ENCODE results near the gene TMEM132D. TPM values are rescaled to one million over a fixed set of nuclear protein-coding genes. Genes with fewer than 3 reads are reported as not detected.

The TMEM132D gene
- total RNA-seq, 2 donors from 2014 or later = 4.4 to 14.2 TPM

- H3K36me3 ChIP-seq (ENCODE audit: control insufficient read depth, insufficient read depth, low read length) = peaks cover 3% of the 10 kb centered on the region
- Mint-ChIP-seq H3K27ac (no peak overlapping the region), H3K27me3 (ENCODE audit: insufficient read depth) (no peaks in the 10 kb centered on the region), H3K4me3 (no peak overlapping the region), H3K36me3 (ENCODE audit: low read depth) (peaks cover 14% of the 10 kb centered on the region), H3K9me3 (no peaks in the 10 kb centered on the region), H3K4me1 (peaks cover 16% of the 10 kb centered on the region)
- peaks cover 9% of the 10 kb centered on the region for H3K4me1 ChIP-seq (ENCODE audit: control insufficient read depth, insufficient read depth, low read length)
- peak; percentile 53 for DNase-seq
- WGBS, 2 experiments (ENCODE audit: insufficient coverage in 1 of 2, insufficient read length in 1 of 2) = 82 to 90% methylated on average over 5 of the region's 5 CpGs
- H3K27me3 ChIP-seq (ENCODE audit: control insufficient read depth, insufficient read depth, low read length, poor library complexity, severe bottlenecking) = no peaks in the 10 kb centered on the region
- H3K4me3 ChIP-seq (ENCODE audit: low read length) = no peak overlapping the region
- no peaks in the 10 kb centered on the region for H3K9me3 ChIP-seq (ENCODE audit: control insufficient read depth, low read length)
- H3K27ac ChIP-seq (ENCODE audit: low read depth, low read length) = no peak overlapping the region
- H3K9ac ChIP-seq (ENCODE audit: extremely low read depth, low read length, poor library complexity, severe bottlenecking) = no peak overlapping the region
- peak; percentile 29 for TF ChIP-seq CTCF (conservative IDR thresholded peaks at IDR 0.05)
Measured at GRCh38 chr12:129886541-129886940, 17.3 kb downstream of the TMEM132D start.

DNA sequence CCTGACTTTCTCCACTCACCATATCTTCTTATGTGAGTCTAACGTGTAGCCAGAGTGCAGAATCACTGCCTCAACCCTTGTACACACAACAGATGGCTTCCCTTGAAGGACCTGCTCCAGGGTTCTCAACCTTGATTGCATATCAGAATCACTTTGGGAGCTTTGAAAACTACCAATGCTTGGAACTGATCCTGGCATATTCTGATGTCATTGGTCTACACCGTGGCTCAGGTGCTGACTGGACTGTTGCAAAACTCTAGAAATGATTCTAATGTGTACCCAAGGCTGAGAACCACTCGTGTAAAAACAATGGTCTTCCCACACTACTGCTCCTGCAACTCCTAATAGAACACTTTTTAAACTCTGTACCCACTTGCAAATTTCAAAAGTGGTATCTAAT lies 18.5 kb downstream of the TMEM132D start:
- peaks cover 3% of the 10 kb centered on the region for H3K9me3 ChIP-seq (ENCODE audit: control insufficient read depth, low read length)
- H3K9me3 Mint-ChIP-seq = no peaks in the 10 kb centered on the region
- H3K27ac ChIP-seq (ENCODE audit: low read depth, low read length) = no peak overlapping the region
- WGBS, 2 experiments (ENCODE audit: insufficient coverage in 1 of 2, insufficient read length in 1 of 2) = 50 to 64% methylated on average over 2 to 3 of the region's 3 CpGs
- no peak overlapping the region for H3K27ac Mint-ChIP-seq
- no peaks in the 10 kb centered on the region for H3K36me3 ChIP-seq (ENCODE audit: control insufficient read depth, insufficient read depth, low read length)
- TF ChIP-seq CTCF (conservative IDR thresholded peaks at IDR 0.05) = no peak
- no peaks in the 10 kb centered on the region for H3K27me3 ChIP-seq (ENCODE audit: control insufficient read depth, insufficient read depth, low read length, poor library complexity, severe bottlenecking)
- H3K4me1 Mint-ChIP-seq = peaks cover 16% of the 10 kb centered on the region
- H3K9ac ChIP-seq (ENCODE audit: extremely low read depth, low read length, poor library complexity, severe bottlenecking) = no peak overlapping the region
- no peak overlapping the region for H3K4me3 Mint-ChIP-seq
- H3K4me1 ChIP-seq (ENCODE audit: control insufficient read depth, insufficient read depth, low read length) = peaks cover 9% of the 10 kb centered on the region
- H3K36me3 Mint-ChIP-seq (ENCODE audit: low read depth) = peaks cover 6% of the 10 kb centered on the region
- no peak for DNase-seq
- no peak overlapping the region for H3K4me3 ChIP-seq (ENCODE audit: low read length)
- H3K27me3 Mint-ChIP-seq (ENCODE audit: insufficient read depth) = no peaks in the 10 kb centered on the region

- Mint-ChIP-seq H3K27me3 (ENCODE audit: insufficient read depth) (no peaks in the 10 kb centered on the region), H3K9me3 (peaks cover 7% of the 10 kb centered on the region), H3K27ac (no peak overlapping the region), H3K4me1 (peaks cover 21% of the 10 kb centered on the region), H3K36me3 (ENCODE audit: low read depth) (peaks cover 11% of the 10 kb centered on the region), H3K4me3 (no peak overlapping the region)
- H3K27ac ChIP-seq (ENCODE audit: low read depth, low read length) = no peak overlapping the region
- no peaks in the 10 kb centered on the region for H3K27me3 ChIP-seq (ENCODE audit: control insufficient read depth, insufficient read depth, low read length, poor library complexity, severe bottlenecking)
- peak; percentile 44 for DNase-seq
- H3K9ac ChIP-seq (ENCODE audit: extremely low read depth, low read length, poor library complexity, severe bottlenecking) = no peak overlapping the region
- WGBS, 2 experiments (ENCODE audit: insufficient coverage in 1 of 2, insufficient read length in 1 of 2) = 80 to 94% methylated on average over 3 to 10 of the region's 11 CpGs
- peaks cover 10% of the 10 kb centered on the region for H3K4me1 ChIP-seq (ENCODE audit: control insufficient read depth, insufficient read depth, low read length)
- peaks cover 6% of the 10 kb centered on the region for H3K36me3 ChIP-seq (ENCODE audit: control insufficient read depth, insufficient read depth, low read length)
- TF ChIP-seq CTCF (conservative IDR thresholded peaks at IDR 0.05) = no peak
- H3K4me3 ChIP-seq (ENCODE audit: low read length) = no peak overlapping the region
- H3K9me3 ChIP-seq (ENCODE audit: control insufficient read depth, low read length) = peaks cover 13% of the 10 kb centered on the region
Measured at GRCh38 chr12:129877411-129877810, 26.4 kb downstream of the TMEM132D start.
